ENCODE data around the gene KIF2B. TPM values are rescaled to one million over a fixed set of nuclear protein-coding genes. Genes with fewer than 3 reads are reported as not detected.

The KIF2B gene
- polyA plus RNA-seq, 1 donor from 2014 or later, result not detected

GRCh38 chr17:53806473-53806872, 16.3 kb upstream of the KIF2B start:
- Histone ChIP-seq H3K27ac (ENCODE audit: low read length) (no peak overlapping the region), H2AFZ (ENCODE audit: low read depth, low read length) (no peak overlapping the region), H3K36me3 (ENCODE audit: insufficient read depth, low read length) (no peaks in the 10 kb centered on the region), H3K27me3 (ENCODE audit: insufficient read depth, low read depth, low read length) (no peaks in the 10 kb centered on the region), H3K9me3 (ENCODE audit: low read length) (no peaks in the 10 kb centered on the region), H3K4me3 (ENCODE audit: low read length) (no peak overlapping the region), H3K9me2 (ENCODE audit: insufficient read depth, low read length) (no peaks in the 10 kb centered on the region), H3K79me2 (replicated peaks; ENCODE audit: insufficient read depth, low read length) (no peaks in the 10 kb centered on the region), H4K20me1 (ENCODE audit: insufficient read depth) (no peaks in the 10 kb centered on the region), H3K9ac (ENCODE audit: low read length) (no peak overlapping the region), H3F3A (ENCODE audit: insufficient read depth, low read length, poor library complexity, severe bottlenecking) (no peaks in the 10 kb centered on the region), H3K4me2 (ENCODE audit: low read length) (no peak overlapping the region)
- no peak for TF ChIP-seq EZH2 (IDR thresholded peaks at IDR 0.05; ENCODE audit: borderline replicate concordance, insufficient read depth, low read length, poor library complexity, severe bottlenecking)
- TF ChIP-seq, protein P1, sequence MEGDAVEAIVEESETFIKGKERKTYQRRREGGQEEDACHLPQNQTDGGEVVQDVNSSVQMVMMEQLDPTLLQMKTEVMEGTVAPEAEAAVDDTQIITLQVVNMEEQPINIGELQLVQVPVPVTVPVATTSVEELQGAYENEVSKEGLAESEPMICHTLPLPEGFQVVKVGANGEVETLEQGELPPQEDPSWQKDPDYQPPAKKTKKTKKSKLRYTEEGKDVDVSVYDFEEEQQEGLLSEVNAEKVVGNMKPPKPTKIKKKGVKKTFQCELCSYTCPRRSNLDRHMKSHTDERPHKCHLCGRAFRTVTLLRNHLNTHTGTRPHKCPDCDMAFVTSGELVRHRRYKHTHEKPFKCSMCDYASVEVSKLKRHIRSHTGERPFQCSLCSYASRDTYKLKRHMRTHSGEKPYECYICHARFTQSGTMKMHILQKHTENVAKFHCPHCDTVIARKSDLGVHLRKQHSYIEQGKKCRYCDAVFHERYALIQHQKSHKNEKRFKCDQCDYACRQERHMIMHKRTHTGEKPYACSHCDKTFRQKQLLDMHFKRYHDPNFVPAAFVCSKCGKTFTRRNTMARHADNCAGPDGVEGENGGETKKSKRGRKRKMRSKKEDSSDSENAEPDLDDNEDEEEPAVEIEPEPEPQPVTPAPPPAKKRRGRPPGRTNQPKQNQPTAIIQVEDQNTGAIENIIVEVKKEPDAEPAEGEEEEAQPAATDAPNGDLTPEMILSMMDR (IDR thresholded peaks at IDR 0.05; ENCODE audit: poor library complexity, severe bottlenecking), result no peak
- no peak for TF ChIP-seq POLR2AphosphoS5 (IDR thresholded peaks at IDR 0.05)
- TF ChIP-seq SMC3 (conservative IDR thresholded peaks at IDR 0.05; ENCODE audit: poor library complexity), result no peak
- TF ChIP-seq MXI1 (conservative IDR thresholded peaks at IDR 0.05; ENCODE audit: poor library complexity, severe bottlenecking), result no peak
- no peak for TF ChIP-seq REST (IDR thresholded peaks at IDR 0.05; ENCODE audit: borderline replicate concordance)
- no peak for TF ChIP-seq RAD21 (conservative IDR thresholded peaks at IDR 0.05)
- no peak for TF ChIP-seq TAF1 (IDR thresholded peaks at IDR 0.05; ENCODE audit: low read depth)
- no peak for TF ChIP-seq EP300 (conservative IDR thresholded peaks at IDR 0.05; ENCODE audit: poor library complexity, severe bottlenecking)

DNA sequence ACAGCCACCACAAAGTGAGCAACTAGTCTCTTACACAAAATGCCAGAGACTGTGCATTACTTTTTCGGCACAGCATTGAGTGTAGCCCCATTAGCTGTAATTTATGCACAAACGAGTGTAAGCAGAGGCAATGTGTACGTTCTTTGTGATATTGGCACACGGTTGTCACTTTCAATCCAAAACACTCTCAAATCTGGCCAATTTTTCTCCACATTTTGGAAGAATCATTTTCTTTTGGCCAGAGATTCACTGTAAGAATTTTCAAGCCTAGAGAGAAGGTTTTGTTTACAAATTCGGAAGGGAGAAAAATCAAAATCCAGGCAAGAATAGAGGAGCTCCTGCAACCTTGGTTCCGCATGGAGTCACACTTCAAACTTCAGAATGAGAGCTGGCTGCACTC, 15.4 kb upstream of the KIF2B start:
- Histone ChIP-seq H3K4me2 (ENCODE audit: low read length) (no peak overlapping the region), H3K4me3 (ENCODE audit: low read length) (no peak overlapping the region), H3K36me3 (ENCODE audit: insufficient read depth, low read length) (no peaks in the 10 kb centered on the region), H3K9me2 (ENCODE audit: insufficient read depth, low read length) (no peaks in the 10 kb centered on the region), H3F3A (ENCODE audit: insufficient read depth, low read length, poor library complexity, severe bottlenecking) (no peaks in the 10 kb centered on the region), H3K27me3 (ENCODE audit: insufficient read depth, low read depth, low read length) (no peaks in the 10 kb centered on the region), H3K79me2 (replicated peaks; ENCODE audit: insufficient read depth, low read length) (no peaks in the 10 kb centered on the region), H3K9me3 (ENCODE audit: low read length) (no peaks in the 10 kb centered on the region), H4K20me1 (ENCODE audit: insufficient read depth) (no peaks in the 10 kb centered on the region), H2AFZ (ENCODE audit: low read depth, low read length) (no peak overlapping the region), H3K27ac (ENCODE audit: low read length) (no peak overlapping the region), H3K9ac (ENCODE audit: low read length) (no peak overlapping the region)
- TF ChIP-seq, protein P1 (IDR thresholded peaks at IDR 0.05; ENCODE audit: poor library complexity, severe bottlenecking), result no peak
- TF ChIP-seq MXI1 (conservative IDR thresholded peaks at IDR 0.05; ENCODE audit: poor library complexity, severe bottlenecking) (no peak), REST (IDR thresholded peaks at IDR 0.05; ENCODE audit: borderline replicate concordance) (no peak), TAF1 (IDR thresholded peaks at IDR 0.05; ENCODE audit: low read depth) (no peak), POLR2AphosphoS5 (IDR thresholded peaks at IDR 0.05) (no peak), SMC3 (conservative IDR thresholded peaks at IDR 0.05; ENCODE audit: poor library complexity) (no peak), RAD21 (conservative IDR thresholded peaks at IDR 0.05) (no peak), EZH2 (IDR thresholded peaks at IDR 0.05; ENCODE audit: borderline replicate concordance, insufficient read depth, low read length, poor library complexity, severe bottlenecking) (no peak), EP300 (conservative IDR thresholded peaks at IDR 0.05; ENCODE audit: poor library complexity, severe bottlenecking) (no peak)
